KMS-11 (cell line): ENCODE measurements around the gene GSG1L2.

Experiments used
- H2AFZ ChIP-seq: fragments of 200-600 bp; sonication (generic); 2 replicates; pipeline ENCODE4 v1.6.1; 2016; ENCODE audit warnings: antibody characterized with exemption, mixed run types, low read depth
- H3K27ac ChIP-seq: fragments of 200-600 bp; sonication (generic); 2 replicates; pipeline ENCODE4 v1.6.1; 2016; ENCODE audit warnings: mild to moderate bottlenecking, mixed run types
- H3K27me3 ChIP-seq: fragments of 200-600 bp; sonication (generic); 2 replicates; pipeline ENCODE4 v1.6.1; 2017; ENCODE audit warnings: mild to moderate bottlenecking, low read depth, mixed run types, moderate library complexity; ENCODE audit not compliant: insufficient read depth
- H3K36me3 ChIP-seq: fragments of 200-600 bp; sonication (generic); 2 replicates; pipeline ENCODE4 v1.6.1; 2017; ENCODE audit warnings: mild to moderate bottlenecking, mixed run types; ENCODE audit not compliant: insufficient read depth
- H3K4me1 ChIP-seq: fragments of 200-600 bp; sonication (generic); 2 replicates; pipeline ENCODE4 v1.6.1; 2016; ENCODE audit warnings: mild to moderate bottlenecking, low read depth, mixed run types; ENCODE audit not compliant: poor library complexity, severe bottlenecking
- H3K4me2 ChIP-seq: fragments of 200-600 bp; sonication (generic); 2 replicates; pipeline ENCODE4 v1.7.0; 2016; ENCODE audit warnings: mild to moderate bottlenecking, mixed run types
- H3K4me3 ChIP-seq: fragments of 200-600 bp; sonication (generic); IDR thresholded peaks from 2 replicates; pipeline ENCODE4 v1.6.1; 2017; ENCODE audit warnings: low read depth, low read length, mixed read lengths; ENCODE audit not compliant: insufficient read depth
- H3K79me2 ChIP-seq: fragments of 200-600 bp; sonication (generic); 2 replicates; pipeline ENCODE4 v1.6.1; 2016; ENCODE audit warnings: low read depth, mixed run types; ENCODE audit not compliant: insufficient read depth
- H3K9ac ChIP-seq: fragments of 200-600 bp; sonication (generic); 2 replicates; pipeline ENCODE4 v1.6.1; 2016; ENCODE audit warnings: mild to moderate bottlenecking, mixed run types
- H4K20me1 ChIP-seq: fragments of 200-600 bp; sonication (generic); 2 replicates; pipeline ENCODE4 v1.6.1; 2016; ENCODE audit warnings: mild to moderate bottlenecking, mixed run types; ENCODE audit not compliant: insufficient read depth
- TF ChIP-seq, protein P1 (sequence below): fragments of 200-600 bp; sonication (generic); conservative IDR thresholded peaks from 2 replicates; pipeline ENCODE4 v1.6.1; 2017; ENCODE audit warnings: low read depth, mild to moderate bottlenecking, antibody characterized with exemption, low read length, moderate library complexity, mixed read lengths

The GSG1L2 gene

DNA sequence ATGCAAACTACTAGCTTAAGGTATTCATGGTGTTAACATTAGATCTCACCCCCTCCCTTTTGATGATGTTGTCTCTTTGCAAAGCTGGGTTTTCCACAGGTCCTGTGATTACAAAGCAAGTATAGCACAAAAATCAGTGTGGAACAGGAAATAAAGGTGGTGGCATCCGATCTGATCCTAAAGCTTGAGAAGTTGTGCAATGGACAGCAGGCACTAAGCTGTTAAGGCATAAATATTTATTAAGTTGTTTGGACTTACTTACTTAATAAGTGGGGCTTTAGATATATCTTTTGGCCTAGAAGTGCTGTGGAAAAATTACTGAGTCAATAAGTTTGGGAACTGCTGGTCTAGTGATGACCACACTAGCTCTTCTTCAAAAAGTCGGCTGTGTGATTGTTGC lies 8.8 kb upstream of the GSG1L2 start:
- Histone ChIP-seq H3K27me3 (no peaks in the 10 kb centered on the region), H3K27ac (no peak overlapping the region)
- TF ChIP-seq, protein P1, sequence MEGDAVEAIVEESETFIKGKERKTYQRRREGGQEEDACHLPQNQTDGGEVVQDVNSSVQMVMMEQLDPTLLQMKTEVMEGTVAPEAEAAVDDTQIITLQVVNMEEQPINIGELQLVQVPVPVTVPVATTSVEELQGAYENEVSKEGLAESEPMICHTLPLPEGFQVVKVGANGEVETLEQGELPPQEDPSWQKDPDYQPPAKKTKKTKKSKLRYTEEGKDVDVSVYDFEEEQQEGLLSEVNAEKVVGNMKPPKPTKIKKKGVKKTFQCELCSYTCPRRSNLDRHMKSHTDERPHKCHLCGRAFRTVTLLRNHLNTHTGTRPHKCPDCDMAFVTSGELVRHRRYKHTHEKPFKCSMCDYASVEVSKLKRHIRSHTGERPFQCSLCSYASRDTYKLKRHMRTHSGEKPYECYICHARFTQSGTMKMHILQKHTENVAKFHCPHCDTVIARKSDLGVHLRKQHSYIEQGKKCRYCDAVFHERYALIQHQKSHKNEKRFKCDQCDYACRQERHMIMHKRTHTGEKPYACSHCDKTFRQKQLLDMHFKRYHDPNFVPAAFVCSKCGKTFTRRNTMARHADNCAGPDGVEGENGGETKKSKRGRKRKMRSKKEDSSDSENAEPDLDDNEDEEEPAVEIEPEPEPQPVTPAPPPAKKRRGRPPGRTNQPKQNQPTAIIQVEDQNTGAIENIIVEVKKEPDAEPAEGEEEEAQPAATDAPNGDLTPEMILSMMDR: no peak

DNA sequence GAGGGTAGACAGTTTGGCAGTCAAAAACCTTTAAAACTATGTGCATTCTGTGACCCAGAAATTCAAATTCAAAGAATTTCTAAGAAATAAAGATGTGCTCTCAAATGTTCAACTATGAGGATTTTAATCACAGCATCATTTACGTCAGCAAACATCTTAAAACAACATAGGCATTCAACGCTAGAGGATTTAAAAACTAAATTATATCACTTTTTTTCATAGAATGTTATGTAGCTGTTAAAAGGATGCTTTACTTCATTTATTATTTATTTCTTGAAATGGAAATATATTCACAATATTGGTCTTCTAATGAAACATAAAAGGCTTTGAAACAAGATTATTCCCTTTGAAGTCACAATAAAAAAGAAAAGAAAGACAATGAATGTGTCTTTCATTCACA lies 7.5 kb upstream of the GSG1L2 start:
- Histone ChIP-seq H4K20me1 (no peaks in the 10 kb centered on the region), H3K27ac (no peak overlapping the region), H3K79me2 (no peaks in the 10 kb centered on the region), H3K27me3 (no peaks in the 10 kb centered on the region), H3K9ac (no peak overlapping the region), H2AFZ (no peak overlapping the region), H3K36me3 (no peaks in the 10 kb centered on the region), H3K4me1 (no peaks in the 10 kb centered on the region), H3K4me3 (no peak overlapping the region), H3K4me2 (no peak overlapping the region)
- TF ChIP-seq, protein P1: no peak

More for the DNA sequence above, 8.8 kb upstream of the GSG1L2 start:
- H4K20me1 ChIP-seq: no peaks in the 10 kb centered on the region
- H3K4me3 ChIP-seq: no peak overlapping the region
- H3K4me1 ChIP-seq: no peaks in the 10 kb centered on the region
- no peak overlapping the region for H3K9ac ChIP-seq
- H3K79me2 ChIP-seq: no peaks in the 10 kb centered on the region
- H3K4me2 ChIP-seq: no peak overlapping the region
- no peaks in the 10 kb centered on the region for H3K36me3 ChIP-seq
- H2AFZ ChIP-seq: no peak overlapping the region

GRCh38 chr17:9828296-9829295 lies 6.7 kb upstream of the GSG1L2 start:
- Histone ChIP-seq H3K79me2 (no peaks in the 10 kb centered on the region), H3K4me3 (no peak overlapping the region), H3K4me2 (no peak overlapping the region)

DNA sequence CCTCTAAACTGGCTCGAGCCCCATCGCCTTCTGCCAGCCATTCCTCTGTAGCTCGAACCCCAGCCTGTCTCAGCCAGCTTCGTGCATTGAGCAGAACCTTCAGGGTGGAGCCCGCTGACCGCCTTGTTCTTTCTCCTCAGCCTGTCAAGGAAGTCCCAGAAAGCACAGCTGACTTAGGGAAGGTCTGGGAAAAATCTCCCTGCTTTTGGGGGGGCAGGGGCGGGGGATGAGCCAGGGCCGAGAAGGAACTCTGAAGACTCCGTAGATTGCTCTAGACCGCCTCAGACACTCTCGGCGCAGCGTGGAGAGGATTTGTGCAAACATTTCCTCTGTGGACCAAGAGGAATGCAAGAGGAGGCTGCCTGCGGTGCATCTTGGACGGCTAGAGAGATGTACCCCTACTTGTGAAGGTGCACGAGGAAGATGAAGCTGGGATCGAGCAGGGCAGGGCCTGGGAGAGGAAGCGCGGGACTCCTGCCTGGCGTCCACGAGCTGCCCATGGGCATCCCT lies 3.8 kb upstream of the GSG1L2 start, which contains the start of gene GLP2R:
Gene GLP2R (plus strand): TSS at position 284 of the 510 bp plus-strand sequence. CDS start 140 bp downstream, at position 424.
- H3K4me2 ChIP-seq: no peak within 1 kb of the TSS

More at GRCh38 chr17:9828296-9829295, 6.7 kb upstream of the GSG1L2 start:
- no peak overlapping the region for H3K9ac ChIP-seq
- H3K4me1 ChIP-seq: no peaks in the 10 kb centered on the region
- no peaks in the 10 kb centered on the region for H3K36me3 ChIP-seq
- no peaks in the 10 kb centered on the region for H3K27me3 ChIP-seq
- H2AFZ ChIP-seq: no peak overlapping the region
- no peaks in the 10 kb centered on the region for H4K20me1 ChIP-seq
- H3K27ac ChIP-seq: no peak overlapping the region
- TF ChIP-seq, protein P1: no peak

More for the DNA sequence above, 3.8 kb upstream of the GSG1L2 start, which contains the start of gene GLP2R:
- H3K4me3 ChIP-seq: no peak within 1 kb of the TSS
- no peaks in the 10 kb centered on the region for H3K79me2 ChIP-seq
- no peaks in the 10 kb centered on the region for H4K20me1 ChIP-seq
- H3K4me1 ChIP-seq: no peaks in the 10 kb centered on the region
- H3K27ac ChIP-seq: no peak within 1 kb of the TSS
- TF ChIP-seq, protein P1: no peak
- H3K9ac ChIP-seq: no peak within 1 kb of the TSS
- H2AFZ ChIP-seq: no peak within 1 kb of the TSS
- H3K27me3 ChIP-seq: no peaks in the 10 kb centered on the region
- H3K36me3 ChIP-seq: no peaks in the 10 kb centered on the region
